Glomerular endothelial cell (primary cell): ENCODE data around the gene ASB16. TPM values are rescaled to one million over a fixed set of nuclear protein-coding genes. Genes with fewer than 3 reads are reported as not detected.
"Not testable (repeated sequence)": the region's sequence is repeated elsewhere in the genome, so short reads cannot be mapped to it uniquely, and the experiment has no call there.

ENCODE experiments used
- DNase-seq: peaks from one replicate; pipeline ENCODE4 v3.0.0-alpha.2; 2011; ENCODE audit warnings: low read depth, low spot score; ENCODE audit errors: extremely low read depth
- total RNA-seq: library from RNA; depleted of rRNA; stranded (reverse); fragments of >200 nt; gene quantifications from 2 replicates; pipeline ENCODE4 v1.2.3, GENCODE V29; 2015

Gene ASB16
- total RNA-seq, 1 donor from 2014 or later, result 0.18 TPM

DNA sequence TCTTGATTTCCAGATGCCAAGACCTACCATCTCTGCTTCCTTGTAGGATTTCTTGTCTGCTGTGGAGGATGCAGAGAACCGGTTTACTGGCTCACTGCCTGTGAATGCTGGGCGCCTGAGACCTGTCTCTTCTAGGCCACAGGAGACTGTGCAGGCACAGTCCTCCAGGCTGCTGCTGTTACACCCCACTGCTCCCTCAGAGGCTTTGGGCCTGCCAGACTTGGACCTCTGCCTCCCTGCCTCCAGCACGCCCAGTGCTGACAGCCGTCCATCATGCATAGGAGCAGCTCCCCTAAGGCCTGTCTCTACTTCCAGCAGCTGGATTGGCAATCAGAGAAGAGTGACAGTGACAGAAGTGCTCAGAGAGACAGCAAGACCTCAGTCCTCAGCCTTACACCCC, 22.7 kb upstream of the ASB16 start:
- no peak for DNase-seq

DNA sequence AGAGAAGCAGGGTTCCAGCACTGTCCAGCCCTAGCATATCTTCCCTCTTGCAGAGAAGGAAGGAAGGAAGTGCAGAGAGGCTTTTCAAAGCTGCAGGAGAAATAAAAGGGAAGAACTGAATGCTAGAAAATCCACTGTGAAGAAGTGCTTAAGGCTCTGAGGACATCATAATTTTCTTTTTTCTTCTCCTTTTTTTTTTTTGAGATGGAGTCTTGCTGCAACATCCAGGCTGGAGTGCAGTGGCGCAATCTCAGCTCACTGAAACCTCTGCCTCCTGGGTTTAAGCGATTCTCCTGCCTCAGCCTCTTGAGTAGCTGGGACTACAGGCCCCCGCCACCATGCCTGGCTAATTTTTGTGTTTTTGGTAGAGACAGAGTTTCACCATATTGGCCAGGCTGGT, 21.4 kb upstream of the ASB16 start:
- DNase-seq, result not testable (repeated sequence)

DNA sequence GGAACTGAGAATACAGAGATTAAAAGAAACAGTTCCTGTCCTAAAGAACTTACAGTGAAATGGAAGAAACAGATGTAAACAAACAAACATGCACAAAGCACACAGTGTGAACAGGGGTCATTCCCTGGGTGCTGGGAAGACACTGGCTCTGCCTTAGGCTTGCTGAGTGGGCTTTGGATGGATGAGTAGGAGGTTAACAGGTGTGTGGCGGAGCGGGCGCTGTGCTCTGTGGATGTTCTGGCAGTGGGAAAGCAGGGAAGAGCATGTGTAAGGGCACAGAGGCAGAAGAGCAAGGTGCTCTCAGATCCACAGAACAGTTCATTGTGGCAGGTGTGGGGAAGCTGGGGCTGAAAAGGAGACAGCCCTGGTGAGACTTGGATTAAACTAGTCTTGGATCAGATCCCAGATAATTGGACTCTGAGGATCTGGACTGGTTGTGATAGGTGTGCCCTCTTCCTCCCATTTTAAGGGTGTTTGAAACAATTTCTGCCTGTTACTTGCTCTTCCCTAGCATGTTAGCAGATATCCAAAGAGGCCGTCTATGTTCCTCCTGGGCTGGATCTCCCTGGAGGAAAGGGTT, 20.7 kb upstream of the ASB16 start:
- DNase-seq, result no peak

DNA sequence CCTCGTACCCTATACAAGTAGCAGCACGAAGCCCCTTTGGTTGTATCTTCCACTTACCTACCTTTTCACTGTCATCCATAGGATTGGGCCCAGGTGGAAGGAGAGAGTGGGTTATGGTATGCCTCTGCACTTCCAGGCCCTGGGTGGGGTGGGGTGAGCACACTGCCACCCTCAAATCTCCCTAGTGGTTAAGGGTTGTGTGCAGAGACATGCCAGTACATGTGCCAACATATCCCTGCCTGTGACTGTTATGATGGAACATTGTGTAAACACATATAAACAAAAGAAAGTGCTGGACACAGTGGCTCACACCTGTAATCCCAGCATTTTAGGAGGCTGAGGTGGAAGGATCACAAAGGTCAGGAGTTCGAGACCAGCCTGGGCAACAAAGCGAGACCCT, 17.6 kb upstream of the ASB16 start:
- DNase-seq, result no peak

DNA sequence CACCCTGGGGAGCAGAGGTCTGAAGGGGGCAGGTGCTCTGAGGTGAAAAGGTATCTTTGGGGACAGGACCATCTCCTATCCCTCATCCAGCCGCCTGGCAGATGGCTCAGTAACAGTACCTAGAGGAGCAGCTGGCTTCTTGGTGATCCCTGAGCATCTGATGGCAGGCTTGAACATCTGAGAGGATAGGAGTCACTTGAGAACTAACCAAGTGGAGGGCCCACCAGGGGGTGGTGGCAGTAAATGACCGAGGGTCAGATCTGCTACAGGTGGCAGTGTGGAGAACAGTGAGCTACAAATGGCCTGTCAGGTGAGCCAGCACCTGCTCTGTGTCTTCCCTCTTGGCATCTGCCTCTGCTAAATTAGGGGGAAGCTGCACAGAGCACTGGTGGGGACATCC, 15.0 kb upstream of the ASB16 start:
- no peak for DNase-seq

DNA sequence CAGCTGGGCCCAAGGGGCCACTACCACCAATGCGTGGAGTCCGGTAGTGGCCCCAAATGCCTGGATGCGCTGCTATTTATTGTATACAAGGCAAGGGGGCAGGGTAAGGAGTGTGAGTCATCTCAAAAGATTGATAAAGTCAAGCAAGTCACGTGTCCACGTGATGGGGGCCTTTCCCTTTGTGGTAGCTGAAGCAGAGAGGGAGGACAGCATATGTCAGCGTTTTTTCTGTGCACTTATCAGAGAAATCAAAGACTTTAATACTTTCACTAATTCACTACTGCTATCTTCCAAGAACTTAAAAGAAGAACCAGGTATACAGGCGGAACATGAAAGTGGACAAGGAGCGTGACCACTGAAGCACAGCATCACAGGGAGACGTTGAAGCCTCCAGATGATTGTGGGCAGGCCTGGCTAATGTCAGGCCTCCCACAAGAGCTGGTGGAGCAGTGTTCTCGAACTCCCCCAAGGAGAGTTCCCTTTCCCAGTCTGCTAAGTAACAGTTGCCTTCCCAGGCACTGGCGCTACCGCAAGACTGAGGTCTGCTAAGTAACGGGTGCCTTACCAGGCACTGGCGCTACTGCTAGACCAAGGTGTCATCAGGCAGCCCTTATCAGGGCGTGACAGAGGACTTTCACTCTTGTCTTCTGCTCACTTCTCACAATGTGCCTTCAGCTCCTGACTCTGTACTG, 10.8 kb upstream of the ASB16 start:
- no peak for DNase-seq

DNA sequence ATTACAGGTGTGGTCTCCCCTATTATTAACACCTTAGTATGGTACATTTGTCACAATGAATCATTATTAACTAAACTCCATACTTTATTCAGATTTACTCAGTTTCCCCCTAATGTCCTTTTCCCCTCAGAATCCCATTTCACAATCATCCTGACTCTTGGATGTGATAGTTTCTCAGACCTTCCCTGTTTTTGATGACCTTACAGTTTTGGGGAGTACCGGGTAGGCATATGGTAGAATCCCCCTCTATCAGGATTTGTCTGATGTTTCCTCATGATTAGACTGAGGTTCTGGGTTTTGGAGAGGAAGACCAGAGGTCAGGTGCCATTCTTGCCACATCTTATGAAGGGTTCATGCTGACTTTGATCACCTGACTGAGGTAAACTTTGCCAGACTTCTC, 6.0 kb upstream of the ASB16 start:
- no peak for DNase-seq

DNA sequence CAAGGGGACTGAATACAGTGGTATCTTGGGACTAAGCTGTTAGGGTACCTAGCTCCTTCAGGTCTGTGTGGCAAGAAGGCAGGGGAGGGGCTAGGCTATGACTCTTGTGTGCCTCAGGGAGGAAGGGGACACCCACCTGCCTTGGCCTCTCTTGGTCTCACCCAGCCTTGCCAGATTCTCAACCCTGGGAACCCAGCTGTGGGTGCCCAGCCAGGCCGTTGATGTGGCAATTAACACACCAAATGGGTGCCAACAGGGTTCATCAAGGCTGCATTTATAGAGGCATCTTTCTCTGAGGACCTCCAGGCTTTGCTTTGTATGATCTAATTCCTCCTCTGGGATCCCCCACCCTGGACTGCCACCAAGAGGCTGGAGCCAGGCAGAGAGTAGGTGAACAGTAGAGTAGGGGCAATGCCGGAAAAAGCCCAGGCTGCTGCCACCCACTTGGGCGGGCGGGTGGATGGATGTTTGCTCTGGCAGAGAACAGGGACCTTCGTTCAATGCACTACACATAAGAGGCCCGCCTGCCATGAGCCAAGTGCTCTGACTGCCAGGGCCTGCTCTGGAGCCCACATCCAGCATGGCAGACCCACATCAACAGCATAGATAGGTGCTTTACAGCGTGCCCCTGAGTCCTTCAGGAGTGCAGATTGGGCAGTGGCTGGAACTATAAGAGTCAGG, 3.2 kb upstream of the ASB16 start:
- no peak for DNase-seq

DNA sequence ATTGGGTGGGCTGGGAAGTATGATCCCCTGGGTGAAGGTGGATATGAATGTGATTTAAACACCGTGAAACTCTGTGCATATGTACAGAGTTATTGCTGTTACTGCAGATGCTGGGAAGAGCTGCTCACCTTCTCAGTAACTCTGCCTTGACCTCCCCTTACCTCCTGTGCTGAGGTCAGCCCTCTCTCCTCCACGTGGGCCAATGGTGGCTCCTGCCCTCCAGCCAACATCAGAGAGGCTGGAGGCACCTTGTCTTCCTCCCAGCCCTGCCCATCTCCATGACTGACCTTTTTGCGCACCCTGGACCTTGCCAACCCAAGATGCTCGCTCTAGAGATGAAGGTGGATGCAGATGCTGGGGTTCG, 387 bp upstream of the ASB16 start:
- DNase-seq, result no peak

DNA sequence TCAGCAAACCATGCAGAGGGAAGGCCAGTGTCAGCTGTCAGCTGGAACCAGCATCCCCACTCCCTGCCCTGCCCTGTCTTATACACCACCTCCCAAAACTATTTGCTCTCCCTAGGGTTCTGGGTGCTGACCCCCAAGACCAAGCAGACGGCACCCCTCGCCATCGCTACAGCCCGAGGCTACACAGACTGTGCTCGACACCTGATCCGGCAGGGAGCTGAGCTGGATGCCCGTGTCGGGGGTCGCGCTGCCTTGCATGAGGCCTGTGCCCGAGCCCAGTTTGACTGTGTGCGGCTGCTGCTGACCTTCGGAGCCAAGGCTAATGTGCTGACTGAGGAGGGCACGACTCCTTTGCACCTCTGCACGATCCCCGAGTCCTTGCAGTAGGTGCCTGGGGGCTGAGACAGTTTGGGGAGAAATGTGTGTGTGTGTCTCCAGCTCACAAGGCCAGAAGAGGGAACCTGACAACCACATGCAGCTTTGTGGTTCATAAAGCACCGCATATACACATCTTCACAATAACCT, 1.5 kb downstream of the ASB16 start:
- DNase-seq, result no peak

DNA sequence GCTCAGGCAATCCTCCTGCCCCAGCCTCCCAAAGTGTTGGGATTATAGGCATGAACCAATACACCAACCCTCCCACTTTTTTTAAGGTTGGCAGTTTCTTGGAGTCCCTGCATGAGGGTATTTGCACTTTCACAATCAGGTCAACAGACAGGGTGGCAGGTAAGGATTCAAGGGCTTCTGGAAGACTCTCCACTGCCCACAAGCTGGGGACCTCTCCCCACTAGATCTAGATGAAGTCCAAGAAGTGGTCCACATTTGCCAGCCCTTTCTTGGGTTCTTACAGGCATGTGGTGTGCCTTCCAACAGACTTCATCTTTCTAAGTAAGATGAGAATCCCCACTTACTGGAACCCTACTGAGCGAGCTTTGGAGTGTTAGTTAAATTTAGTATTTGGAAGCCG, 3.9 kb downstream of the ASB16 start:
- DNase-seq, result no peak

DNA sequence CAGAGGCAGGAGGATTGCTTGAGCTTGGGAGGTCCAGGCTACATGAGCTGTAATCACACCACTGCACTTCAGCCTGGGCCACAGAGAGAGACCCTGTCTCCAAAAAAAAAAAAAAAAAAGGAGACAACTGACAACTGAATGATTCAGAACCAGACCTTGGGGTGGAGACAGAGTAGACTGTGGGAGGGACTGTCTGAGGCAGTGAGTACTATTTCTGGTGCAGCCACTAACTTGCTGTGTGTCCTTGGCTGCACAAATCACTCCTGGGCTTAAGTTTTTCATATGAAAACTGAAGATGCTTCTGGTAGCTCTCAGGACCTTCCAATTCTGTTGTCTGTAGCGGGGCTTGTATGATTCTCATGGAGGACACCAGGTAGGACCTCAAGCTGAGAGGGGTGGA, 5.8 kb downstream of the ASB16 start:
- no peak for DNase-seq

DNA sequence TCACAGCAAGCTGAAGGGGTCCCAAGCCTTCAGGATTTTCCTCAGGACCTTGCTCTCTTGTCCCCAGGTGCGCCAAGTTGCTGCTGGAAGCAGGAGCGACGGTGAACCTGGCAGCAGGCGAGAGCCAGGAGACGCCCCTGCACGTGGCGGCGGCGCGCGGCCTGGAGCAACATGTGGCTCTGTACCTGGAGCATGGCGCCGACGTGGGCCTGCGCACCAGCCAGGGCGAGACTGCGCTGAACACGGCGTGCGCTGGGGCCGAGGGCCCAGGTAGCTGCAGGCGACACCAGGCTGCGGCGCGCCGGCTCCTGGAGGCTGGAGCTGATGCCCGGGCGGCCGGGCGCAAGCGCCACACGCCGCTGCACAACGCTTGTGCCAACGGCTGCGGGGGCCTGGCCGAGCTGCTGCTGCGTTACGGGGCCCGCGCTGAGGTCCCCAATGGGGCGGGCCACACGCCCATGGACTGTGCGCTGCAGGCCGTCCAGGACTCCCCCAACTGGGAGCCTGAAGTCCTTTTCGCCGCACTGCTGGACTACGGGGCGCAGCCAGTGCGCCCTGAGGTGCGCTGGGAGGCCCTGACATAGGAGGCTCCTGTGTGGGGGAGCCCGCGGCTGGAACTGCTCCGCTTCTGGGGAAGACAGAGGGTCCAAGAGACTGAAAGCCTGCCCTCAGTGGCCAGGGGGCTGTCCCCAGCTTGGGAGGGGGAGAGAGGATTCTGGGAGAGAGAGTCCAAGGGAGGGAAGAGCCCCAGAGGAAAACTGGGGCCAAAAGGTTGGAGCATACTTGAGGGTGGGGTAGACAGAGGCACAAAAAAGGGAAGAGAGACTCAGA, 6.4 kb downstream of the ASB16 start:
- no peak for DNase-seq

DNA sequence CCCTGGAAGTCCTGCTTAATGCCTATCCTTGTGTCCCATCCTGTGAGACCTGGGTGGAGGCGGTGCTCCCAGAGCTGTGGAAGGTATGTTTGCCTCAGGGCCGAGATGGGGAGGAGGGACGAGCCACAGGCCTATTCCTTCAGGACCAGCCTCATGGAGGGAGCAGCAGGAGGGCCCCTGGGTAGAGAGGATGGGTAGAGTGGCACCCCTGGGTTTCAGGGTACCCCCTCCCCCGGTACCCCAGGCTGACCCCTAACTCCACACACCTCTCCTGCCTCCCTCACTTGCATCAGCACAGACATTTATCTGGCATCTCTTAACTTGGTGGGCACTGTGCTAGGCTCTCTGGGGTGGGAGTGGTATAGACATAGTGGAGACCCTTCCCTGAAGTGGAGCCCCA, 7.1 kb downstream of the ASB16 start:
- DNase-seq, result no peak

DNA sequence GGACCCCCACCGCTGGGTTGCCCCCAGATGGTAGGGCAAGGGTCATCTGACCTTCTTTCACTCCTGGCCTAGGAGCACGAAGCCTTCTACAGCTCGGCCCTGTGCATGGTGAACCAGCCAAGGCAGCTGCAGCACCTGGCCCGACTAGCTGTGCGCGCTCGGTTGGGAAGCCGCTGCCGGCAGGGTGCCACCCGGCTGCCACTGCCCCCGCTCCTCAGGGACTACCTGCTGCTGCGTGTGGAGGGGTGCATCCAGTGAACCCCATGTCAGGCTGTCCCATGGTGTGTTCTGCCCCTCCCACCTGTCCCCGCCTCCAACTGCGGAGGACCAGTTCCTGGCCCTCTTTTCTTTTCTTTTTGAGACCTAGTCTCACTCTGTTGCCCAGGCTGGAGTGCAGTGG, 7.6 kb downstream of the ASB16 start:
- no peak for DNase-seq

DNA sequence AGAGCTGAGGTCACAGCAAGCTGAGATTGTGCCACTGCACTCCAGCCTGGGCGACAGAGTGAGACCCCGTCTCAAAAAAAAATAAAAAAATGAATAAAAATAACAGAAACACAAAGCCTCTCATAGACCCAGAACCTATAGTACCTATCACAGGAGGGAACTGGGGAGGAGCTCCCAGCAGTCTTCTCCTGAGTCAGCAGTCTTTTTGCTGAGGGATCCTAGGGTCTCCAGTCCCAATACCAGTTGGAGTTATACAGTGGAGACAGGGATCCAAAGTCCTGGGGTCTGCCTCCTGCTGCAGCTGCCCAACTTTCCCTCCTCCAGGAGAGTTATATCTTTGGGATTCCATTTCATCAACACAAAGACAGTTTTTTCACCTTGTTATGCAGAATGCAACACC, 12.5 kb downstream of the ASB16 start:
- DNase-seq, result no peak

DNA sequence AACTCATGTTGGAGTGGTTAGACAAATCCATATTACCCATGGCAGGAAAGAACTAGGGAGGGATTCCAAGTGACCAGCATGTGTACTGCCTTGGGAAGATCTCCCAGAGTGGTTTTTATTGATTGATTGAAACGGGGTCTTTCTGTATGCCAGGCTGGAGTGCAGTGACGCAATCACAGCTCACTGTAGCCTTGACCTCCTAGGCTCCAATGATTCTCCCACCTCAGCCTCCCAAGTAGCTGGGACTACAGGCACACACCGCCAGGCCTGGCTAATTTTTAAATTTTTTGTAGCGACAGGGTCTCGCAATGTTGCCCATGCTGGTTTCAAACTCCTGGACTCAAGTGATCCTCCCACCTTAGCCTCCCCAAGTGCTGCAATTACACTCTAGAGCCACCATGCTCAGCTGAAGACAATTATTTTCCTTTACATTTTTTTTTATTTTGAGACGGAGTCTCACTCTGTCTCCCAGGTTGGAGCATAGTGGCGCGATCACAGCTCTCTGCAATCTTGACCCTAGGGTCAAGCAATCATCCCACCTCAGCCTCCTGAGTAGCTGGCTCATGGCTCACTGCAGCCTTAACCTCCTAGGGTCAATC, 13.8 kb downstream of the ASB16 start:
- DNase-seq, result no peak

DNA sequence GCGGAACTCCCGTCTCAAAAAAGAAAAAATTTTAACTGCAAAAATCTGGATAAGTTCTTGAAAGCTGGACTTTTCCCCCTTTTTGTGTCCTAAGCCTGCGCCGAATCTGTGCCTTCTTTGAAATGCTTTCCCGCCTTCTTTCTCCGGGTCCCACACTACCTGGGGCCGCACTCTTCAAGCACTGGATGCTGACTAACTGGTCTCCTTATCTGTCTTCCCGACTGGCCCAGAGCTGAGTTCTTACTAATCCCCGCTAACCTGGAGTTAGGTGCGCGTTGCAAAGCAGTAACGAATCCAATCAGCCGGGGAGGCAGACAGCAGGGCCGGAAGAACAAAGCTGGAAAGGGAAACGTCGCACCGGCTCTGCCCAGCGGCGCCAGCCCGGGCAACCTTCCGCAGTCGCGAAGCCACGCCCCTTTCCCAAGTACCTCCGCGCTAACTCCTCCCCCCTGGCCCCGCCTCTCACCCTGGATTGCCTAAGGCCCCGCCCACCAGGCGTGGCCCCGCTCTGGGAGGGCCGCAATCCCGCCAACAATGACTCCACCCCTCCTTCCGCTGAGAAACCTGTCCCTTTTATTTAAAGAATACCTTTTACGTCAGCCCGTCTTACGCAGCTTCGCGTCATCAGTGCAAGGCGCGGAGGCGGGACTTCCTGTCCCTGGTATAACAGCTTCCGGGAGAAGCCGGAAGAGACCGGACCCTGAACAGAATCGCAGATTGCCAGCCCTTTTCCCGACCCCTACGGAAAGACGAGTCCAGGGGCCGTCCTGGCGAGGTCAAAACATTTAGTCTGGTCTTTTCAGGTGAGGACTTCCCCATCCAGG, 16.0 kb downstream of the ASB16 start, which contains the start of gene TMUB2:
Gene TMUB2, plus strand, starts transcription at position 666 of the 824 bp plus-strand sequence. CDS start 737 bp downstream, outside the sequence.
- peak; percentile 96 for DNase-seq

DNA sequence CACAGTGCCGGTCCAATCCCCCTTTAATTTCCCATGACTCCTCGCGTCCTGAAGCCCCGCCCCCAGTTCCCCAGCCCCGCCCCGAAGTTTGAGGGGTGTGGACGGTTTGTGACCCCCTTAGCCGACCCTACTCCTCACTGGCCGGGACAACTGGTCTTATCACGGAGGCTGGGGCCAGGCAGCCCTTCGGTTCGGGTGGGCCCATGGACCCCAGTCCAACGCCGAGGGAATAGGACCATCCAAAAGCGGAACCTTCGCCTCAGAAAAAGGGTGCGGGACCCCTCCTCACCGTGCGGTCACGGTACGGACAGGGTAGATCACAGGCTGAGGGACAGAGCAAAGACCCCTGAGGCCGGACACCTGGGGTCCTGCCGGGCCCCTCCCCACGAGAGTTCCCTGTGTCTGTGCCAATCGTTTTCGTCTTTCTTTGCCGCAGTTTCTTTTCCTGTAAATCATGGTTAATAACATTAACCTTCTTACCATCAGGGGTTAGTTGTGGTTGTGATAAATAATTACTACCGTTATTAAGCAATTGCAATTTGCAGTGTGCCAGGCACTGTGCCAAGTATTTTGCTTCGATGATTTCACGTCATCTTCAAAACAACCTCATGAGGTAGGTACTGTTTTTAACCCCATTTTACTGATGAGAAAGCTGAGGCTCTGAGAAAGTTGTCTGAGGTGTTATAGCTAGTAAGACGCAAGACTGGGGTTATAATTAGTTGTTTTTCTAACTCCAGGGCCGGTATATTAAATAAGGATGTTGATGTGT, 16.8 kb downstream of the ASB16 start:
- DNase-seq, result no peak
